ENCODE results near the gene COMMD7.
"Not testable (repeated sequence)": the region's sequence is repeated elsewhere in the genome, so short reads cannot be mapped to it uniquely, and the experiment has no call there.

Gene COMMD7

DNA sequence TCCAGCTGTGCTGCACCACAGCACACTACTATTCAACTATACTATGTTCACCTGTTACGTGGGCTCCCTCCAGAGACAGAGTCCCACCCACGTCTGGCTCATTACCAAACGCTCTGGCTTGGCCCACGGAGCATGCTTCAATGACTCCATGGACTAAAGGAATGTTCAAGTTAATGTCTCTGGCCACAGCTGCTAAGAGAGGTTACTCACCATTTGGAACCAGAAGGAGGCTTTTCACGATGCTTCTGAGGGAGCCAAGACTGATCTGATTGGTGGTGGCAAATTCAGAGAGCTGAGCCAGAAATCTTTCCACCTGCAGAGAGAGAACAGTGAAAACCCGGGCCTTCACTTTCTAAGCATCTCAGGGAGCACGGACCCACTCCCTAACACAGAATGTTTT lies 15.6 kb downstream of the COMMD7 start:
- no peak for DNase-seq

GRCh38 chr20:32718749-32719348 lies 24.4 kb downstream of the COMMD7 start:
- no peak for DNase-seq

DNA sequence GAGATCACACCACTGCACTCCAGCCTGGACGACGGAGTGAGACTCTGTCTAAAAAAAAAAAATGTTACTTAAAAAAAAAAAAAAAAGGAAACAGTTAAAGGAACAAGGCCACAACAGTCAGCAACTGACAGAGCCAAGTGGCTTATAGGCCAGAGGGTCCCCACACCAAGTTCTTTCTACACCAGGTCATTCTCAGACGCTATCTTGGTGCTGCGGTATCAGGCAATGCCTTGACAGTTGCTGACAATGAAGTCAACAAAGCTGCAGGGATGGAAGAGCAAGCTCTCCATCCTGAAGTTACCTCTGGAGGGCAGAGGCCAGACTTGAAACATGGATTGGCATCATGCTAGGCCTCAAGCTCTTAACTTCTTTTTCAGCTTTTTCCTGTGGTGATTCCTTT lies 31.9 kb downstream of the COMMD7 start:
- DNase-seq = no peak

DNA sequence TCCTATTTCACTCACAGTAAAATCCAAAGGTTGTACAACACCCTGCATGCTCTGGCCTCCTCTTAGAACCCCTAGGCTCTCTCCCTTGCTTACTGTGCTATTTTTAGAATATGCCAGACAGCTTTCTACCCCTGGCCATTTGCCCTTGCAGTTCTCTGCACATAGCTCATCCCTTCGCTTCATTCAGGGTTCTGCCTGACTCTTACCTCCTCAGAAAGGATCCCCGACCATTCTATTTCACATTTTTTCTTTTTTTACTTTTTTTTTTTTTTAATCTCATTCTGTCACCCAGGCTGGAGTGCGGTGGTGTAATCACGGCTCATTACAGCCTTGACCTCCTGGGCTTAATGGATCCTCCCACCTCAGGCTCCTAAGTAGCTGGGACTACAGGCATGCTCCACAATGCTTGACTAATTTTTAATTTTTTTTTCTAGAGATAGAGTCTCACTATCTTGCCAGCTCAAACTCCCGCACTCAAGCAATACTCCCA lies 33.6 kb downstream of the COMMD7 start:
- no peak for DNase-seq

DNA sequence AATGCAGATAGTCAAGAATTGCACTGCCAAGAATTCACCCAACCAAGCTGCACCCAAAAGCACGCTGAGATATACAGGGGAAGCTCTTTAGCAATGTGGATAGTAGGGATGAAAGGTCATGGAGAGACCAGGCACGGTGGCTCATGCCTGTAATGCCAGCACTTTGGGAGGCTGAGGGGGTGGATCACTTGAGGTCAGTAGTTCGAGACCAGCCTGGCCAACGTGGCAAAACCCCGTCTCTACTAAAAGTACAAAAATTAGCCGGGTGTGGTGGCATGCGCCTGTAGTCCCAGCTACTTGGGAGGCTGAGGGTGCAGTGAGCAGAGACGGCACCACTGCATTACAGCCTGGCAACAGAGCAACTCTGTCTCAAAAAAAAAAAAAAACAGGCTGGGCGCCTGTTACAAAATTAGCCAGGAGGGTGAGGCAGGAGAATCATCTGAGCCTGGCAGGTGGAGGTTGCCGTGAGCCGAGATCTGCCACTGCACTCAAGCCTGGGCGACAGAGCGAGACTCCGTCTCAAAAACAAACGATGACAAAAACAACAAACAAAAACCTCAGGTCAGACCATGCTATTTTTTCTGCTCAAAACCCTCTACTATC lies 34.1 kb downstream of the COMMD7 start:
- DNase-seq = not testable (repeated sequence)

DNA sequence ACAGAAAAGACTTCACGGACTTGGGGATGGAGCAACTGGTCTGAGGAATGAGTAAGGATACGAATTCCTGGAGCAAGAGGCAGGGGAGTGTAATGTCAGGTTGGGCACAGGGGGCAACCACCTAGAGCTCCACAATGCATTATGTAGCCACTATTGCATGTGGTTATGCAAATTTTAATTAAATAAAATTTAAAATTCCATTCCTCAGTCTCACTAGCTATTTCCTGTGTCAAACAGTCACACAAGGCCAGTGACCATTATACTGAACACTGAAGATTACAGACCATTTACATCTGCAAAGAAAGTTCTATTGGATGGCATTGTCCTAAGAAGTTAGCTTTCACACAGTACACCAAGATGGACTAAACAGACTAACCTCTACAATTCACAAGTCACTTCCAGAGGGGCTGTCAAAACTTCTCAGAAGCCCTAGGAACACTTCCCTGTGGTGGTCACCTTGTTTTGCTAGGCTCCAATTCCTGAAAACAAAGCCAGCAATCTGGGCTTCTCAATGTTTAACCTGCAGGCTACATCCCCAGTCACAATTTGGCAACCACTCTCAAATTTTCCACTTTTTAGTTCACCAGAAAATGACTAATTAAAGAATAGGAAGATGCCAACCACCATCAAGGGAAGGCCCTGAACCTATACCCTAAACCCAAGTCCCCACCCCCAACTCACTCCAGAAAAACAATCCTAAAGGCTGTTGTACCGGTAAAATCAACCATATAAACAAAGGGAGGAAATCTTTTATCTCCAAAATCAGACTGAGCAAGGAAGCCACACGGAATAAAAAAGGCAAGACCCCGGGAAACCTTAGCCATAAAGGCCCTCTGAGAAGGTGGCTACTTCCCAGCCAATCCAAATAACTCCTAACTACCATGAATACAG lies 35.3 kb downstream of the COMMD7 start:
- no peak for DNase-seq

DNA sequence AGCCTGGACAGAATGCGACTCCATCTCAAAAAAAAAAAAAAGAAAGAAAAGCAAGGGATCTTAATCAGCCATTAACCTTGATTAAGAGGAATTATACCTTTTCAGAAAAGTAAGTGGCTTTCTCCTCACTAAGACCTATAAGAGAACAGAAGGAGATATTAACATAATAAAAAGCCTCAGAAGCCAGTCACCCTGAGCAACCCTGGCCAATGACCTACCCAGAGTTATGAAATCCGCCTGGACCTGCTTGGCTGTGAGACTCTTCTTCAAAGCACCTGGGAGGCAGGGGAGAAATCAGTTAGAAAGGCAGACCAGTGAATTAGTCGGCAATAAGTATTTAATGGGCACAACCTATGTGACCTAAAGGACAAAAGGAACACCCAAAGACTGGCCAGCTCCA lies 36.8 kb downstream of the COMMD7 start:
- DNase-seq = no peak

DNA sequence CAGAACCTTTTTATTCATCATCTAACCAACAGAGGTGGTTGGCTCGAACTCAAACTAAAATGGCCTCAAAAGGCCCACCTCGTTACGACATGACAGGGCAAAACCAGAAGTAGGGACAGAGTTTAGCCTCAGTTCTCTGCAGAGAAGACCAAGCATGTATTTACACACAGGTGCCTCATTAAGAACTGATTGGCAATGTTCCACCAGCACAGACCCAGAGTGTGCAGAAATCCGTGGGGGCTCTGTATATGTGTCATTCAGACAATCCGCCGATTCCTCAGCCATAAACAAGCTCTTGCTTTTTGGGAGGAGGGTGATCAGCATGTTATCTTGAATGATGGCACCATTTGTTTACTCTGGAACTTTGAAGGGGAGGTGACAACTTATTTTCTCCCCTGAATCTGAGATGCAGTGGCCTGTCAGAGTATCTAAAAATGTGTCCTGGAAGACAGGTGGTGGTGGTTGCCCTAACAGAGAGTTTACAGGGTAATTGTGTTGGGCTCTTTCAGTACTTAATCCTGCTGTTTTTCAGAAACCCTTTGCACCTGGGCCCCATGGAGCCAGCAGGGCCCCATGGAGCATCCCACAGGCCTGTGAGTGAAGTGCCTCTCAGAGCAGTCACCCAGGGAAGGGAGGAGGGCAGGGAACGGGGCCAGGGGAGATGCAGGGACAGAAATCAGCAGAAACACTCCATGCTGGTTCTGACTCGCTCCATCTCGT lies 40.4 kb downstream of the COMMD7 start:
- DNase-seq = no peak

GRCh38 chr20:32697608-32698007 lies 45.7 kb downstream of the COMMD7 start:
- DNase-seq = no peak

- DNase-seq = no peak
These were observed 48.2 kb downstream of the COMMD7 start for GRCh38 chr20:32695089-32695488.

GRCh38 chr20:32688966-32689365 lies 54.3 kb downstream of the COMMD7 start:
- DNase-seq = not testable (repeated sequence)

DNA sequence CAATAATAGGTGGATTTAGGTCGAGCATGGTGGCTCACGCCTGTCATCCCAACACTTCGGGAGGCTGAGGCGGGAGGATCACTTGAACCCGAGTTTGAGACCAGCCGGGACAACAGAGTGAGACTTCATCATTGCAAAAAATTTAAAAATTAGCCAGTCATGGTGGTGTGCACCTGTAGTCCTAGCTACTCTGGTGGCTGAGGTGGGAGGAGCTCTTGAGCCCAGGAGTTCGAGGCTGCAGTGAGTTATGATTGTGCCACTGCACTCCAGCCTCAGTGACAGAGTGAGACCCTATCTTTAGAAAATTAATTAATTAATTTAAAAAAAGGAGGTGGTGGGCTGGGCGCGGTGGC lies 56.1 kb downstream of the COMMD7 start:
- no peak for DNase-seq

- no peak for DNase-seq
These were observed 56.6 kb downstream of the COMMD7 start for GRCh38 chr20:32686530-32687179.

DNA sequence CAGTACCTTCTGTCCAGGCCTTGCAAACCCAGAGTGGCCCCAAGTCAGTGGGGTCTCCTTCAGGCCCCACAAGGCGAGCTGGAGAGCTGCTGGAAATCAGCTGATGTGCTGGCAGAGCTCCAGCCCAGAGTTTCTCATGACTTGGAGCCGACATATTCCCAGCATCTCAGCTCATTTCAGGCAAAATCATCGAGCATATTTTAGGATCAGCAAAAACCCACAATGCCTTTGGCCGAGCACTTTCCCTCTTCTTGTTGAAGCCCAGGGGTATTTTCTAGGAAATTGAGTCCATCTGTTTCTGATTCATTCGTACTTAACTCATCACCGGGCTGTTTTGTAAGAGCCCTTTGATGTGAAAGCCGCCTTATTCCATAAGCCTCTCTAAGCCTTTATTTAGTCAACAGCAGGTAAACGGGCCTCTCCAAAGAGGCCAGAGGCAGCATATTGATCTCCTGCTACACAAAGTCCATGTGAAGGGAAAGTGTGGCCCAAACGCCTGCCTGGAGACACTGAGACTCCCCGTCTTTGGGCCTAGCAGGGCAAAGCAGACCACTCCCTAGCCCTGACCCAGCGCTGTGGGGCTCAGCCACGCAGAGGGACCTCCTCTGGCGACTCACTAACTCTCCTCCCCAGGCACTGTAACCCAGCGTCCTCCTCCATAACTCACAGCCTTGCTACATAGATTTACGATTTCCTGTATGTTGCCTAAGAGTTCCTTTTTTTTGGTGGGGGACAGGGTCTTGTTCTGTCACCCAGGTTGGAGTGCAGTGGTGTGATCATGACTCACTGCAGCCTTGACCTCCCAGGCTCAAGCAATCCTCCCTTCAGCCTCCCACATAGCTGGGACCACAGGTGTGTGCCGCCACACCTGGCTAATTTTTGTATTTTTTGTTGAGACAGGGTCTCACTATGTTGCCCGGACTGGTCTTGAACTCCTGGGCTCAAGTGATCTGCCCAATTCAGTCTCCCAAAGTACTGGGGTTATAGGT lies 57.4 kb downstream of the COMMD7 start:
- no peak for DNase-seq

- DNase-seq = no peak
These were observed 60.7 kb downstream of the COMMD7 start for GRCh38 chr20:32682508-32682987.

DNA sequence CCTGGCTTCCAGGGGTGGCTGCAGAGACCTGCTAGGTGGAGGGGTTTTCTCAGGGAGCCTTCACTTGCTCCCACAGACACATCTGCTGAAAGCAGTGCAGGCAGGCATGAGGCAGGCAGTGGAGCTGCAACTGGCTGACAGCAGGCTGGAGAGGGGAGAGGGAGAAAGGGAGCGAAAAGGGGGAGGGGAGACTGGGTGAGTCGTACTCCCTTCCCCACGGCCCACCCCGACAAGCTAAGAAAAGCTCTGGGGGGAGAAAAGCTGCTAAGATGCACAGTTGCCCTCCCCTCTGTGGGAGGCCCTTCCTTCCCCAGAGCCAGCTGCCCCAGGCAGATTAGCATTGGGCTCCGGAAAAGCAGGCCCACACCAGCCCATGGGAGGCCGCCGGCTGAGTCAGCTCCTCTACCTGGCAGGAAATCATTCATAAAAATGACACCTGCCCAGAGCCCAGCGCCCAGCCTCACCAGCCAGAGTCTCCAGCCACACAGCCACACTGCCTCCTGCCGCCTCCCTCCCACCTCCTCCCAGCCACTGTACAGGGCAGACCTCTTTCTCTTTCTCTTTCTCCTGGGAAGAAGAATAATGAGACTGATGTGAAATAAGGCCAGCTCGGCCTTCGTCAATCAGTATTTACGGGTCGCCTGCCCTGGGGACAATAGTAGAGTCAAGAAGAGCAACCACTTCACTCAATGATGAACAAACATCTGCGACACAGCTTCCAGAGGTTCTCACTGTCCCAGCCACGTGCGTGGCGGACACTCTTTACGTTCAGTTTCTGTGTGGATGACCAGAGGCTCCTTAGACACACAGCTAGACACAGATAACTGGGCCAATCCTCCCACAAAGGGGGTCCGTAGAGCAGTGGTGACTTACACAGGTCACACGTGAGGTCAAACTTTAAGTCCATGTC lies 61.8 kb downstream of the COMMD7 start:
- no peak for DNase-seq

- DNase-seq = no peak
These were observed 62.6 kb downstream of the COMMD7 start for GRCh38 chr20:32680544-32681174.

GRCh38 chr20:32678948-32679347 lies 64.3 kb downstream of the COMMD7 start:
- DNase-seq = no peak

GRCh38 chr20:32675223-32675975 lies 67.9 kb downstream of the COMMD7 start:
- DNase-seq = no peak
